AG08395 (cell line): ENCODE measurements around the gene CLEC16A.
A peak's percentile ranks its signal among the peaks of the same experiment; 100 is the strongest.

Experiments used
- DNase-seq: peaks from one replicate; pipeline ENCODE4 v3.0.0; 2012; ENCODE audit warnings: mixed read lengths, low spot score

CLEC16A gene

GRCh38 chr16:11121083-11121608, 176.8 kb downstream of the CLEC16A start:
- DNase-seq = no peak

- no peak for DNase-seq
Measured at GRCh38 chr16:11121914-11122692, 177.7 kb downstream of the CLEC16A start.

GRCh38 chr16:11123666-11124065, 179.3 kb downstream of the CLEC16A start:
- no peak for DNase-seq

GRCh38 chr16:11125936-11126335, 181.6 kb downstream of the CLEC16A start:
- DNase-seq = no peak

GRCh38 chr16:11126399-11127054, 182.2 kb downstream of the CLEC16A start:
- DNase-seq = no peak

GRCh38 chr16:11127610-11128195, 183.3 kb downstream of the CLEC16A start:
- DNase-seq = no peak

- peak; percentile 45 for DNase-seq
Measured at GRCh38 chr16:11128211-11129141, 184.1 kb downstream of the CLEC16A start.

- DNase-seq = peak; percentile 43
Measured at GRCh38 chr16:11129378-11129781, 185.0 kb downstream of the CLEC16A start.

GRCh38 chr16:11130978-11131665, 186.8 kb downstream of the CLEC16A start:
- no peak for DNase-seq

- DNase-seq = no peak
Measured at GRCh38 chr16:11131706-11132105, 187.3 kb downstream of the CLEC16A start.

GRCh38 chr16:11133344-11133943, 189.1 kb downstream of the CLEC16A start:
- peak; percentile 93 for DNase-seq

- DNase-seq = no peak
Measured at GRCh38 chr16:11134722-11135463, 190.5 kb downstream of the CLEC16A start.

- peak; percentile 35 for DNase-seq
Measured at GRCh38 chr16:11135464-11135973, 191.2 kb downstream of the CLEC16A start.

GRCh38 chr16:11136600-11136999, 192.2 kb downstream of the CLEC16A start:
- DNase-seq = peak; percentile 58

- DNase-seq = no peak
Measured at GRCh38 chr16:11138022-11138768, 193.8 kb downstream of the CLEC16A start.

GRCh38 chr16:11138769-11139325, 194.5 kb downstream of the CLEC16A start:
- DNase-seq = no peak

GRCh38 chr16:11139326-11140097, 195.1 kb downstream of the CLEC16A start:
- DNase-seq = peak; percentile 17

- DNase-seq = no peak
Measured at GRCh38 chr16:11140098-11140375, 195.7 kb downstream of the CLEC16A start.
